ENCODE data around the gene TMPRSS11F.

The TMPRSS11F gene

DNA sequence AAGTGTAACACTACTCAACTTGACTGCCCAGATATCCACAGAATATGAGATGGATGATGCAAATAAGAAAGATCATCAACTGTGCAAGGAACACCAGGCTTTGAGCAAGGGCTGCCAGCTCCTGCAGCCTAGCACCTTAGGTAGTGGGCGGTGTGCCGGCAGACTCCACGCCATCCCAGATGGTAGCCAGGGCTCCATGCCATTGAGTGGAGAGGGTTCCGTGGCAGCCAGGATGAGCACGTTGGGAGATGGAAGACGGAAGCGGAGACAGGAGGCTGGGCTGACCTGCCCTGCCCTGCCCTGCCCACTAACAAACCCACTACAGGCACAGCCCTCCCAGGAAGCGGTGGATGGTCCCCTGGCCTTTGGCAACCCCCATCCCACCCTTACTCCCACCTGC lies 51.9 kb downstream of the TMPRSS11F start:
- no peak for DNase-seq (ENCODE audit: low read depth, low spot score)

DNA sequence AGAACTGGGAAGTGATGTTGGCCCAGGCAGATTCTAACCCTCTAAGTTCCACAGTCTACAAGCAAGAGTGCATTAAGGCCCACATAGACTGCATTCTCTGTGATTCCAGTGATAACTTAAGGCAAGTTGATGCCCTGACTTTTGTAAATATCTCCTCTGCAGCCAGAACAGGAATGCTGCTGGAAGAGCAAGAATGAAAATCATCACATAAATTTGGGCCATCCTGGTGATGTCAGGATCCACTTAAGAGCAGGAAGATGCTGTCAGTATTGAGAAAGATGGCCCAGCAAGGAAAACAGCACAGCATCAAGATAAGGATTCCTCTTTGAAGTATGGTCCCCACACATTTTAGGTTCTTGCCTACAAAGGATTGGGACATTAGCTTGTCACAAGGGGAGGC lies 52.4 kb downstream of the TMPRSS11F start:
- DNase-seq (ENCODE audit: low read depth, low spot score): no peak

DNA sequence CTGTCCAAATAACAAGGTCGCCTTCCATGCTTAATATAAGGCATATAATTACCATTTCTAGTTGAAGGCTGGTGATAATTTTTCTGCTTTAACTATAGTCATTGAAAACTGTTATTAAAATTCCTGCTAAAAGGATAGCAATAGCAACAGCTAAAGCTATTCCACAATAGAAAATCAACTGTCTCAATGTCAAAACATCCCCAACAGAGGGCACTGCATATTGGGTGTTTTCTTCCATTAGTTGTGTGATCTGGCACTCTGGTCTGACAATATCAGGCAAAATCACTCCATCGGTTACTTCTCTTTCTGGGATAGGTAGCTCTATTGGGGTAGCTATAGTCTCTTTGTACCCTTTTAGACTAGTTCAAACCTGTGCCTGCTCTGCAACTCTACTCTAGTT lies 53.5 kb downstream of the TMPRSS11F start:
- DNase-seq (ENCODE audit: low read depth, low spot score): no peak

DNA sequence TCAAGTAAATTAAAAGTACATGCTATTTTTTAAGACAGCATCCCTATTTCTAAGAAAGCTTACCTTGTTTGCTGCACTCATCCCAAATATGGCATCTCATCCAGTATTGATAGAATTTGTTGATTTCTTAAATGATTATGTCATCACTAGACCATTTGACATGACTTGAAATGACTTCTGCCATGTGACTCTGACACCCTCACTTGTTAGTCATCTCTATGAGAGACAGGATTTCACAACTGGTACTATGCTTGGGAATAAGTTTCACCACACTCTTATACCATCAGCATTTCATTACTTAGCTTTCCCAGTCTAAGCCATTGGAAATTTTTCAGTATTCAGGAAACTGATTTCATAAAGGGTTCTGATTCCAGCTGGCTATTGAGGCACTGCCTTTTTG lies 55.3 kb downstream of the TMPRSS11F start:
- no peak for DNase-seq (ENCODE audit: low read depth, low spot score)

DNA sequence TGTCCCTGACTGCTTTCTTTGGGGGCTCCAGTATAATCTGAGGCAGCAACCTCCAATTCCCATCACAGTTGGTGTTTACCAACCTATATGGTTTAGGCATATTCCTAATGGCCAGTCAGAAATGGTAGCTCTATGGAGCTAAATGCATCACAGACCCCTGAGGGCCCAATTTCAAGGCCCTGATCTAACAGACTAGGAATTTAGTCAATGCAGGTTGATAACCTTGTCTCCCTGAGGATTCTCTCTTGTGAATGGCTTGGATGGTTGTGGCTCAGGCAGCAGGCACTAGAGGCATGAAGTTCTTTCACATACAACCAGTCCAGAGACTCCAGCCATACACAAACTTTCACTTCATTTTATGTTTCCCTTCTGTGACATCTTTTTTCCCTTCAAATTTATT lies 59.4 kb downstream of the TMPRSS11F start:
- DNase-seq (ENCODE audit: low read depth, low spot score): no peak

DNA sequence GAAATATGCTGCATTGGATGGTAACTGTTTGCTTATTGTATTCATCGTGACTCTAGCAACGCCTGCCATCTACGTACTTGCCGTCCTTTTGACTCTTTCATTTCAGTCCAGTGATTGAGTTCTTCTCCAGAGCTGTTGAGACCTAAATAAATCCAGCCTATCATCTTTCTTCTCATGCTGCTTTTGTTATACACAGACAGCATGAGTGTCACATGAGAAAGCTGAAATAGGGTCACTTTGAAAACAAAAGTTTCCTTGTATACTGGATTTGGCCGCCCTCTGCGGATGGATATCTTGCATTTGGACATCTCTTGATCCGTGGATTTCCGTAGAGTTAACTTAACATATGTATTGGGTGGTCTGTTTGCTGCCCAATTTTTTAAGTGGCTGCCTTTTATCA lies 67.2 kb downstream of the TMPRSS11F start:
- DNase-seq (ENCODE audit: low read depth, low spot score): no peak

DNA sequence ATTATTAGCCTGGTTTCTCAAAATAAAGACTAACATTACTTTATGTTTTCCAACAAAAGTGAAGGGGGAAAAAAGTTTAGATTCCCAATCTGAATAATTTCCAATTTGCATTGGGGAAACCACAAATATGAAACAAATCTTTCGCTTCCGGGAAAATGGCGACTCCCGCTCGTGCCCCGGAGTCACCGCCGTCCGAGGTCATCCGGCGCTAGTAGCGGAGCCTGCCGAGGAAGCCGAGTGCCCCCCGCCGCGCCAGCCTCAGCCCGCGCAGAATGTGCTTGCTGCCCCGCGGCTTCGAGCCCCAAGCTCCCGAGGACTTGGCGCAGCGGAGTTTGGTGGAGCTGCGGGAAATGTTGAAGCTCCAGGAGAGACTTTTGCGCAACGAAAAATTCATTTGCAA lies 91.4 kb downstream of the TMPRSS11F start:
- no peak for DNase-seq (ENCODE audit: low read depth, low spot score)

DNA sequence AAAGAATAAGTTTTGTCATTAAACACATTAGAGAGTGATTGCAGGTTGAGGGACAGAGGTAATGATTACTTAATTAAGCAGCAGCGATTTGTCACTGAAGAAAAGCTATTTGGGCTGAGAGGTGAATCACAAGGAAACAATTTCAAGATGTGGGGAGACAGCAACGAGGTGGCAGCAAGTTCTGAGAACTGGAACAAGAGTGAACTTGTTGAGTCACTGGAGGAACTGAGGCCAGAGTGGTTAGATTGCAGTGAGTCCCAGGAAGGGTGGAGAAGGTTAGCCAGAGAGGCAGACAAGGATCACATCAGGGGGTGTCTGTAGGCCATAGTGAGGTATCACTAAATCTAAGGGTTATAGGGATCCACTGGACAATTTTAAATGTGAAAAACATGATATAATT lies 108.5 kb downstream of the TMPRSS11F start:
- DNase-seq (ENCODE audit: low read depth, low spot score): no peak

DNA sequence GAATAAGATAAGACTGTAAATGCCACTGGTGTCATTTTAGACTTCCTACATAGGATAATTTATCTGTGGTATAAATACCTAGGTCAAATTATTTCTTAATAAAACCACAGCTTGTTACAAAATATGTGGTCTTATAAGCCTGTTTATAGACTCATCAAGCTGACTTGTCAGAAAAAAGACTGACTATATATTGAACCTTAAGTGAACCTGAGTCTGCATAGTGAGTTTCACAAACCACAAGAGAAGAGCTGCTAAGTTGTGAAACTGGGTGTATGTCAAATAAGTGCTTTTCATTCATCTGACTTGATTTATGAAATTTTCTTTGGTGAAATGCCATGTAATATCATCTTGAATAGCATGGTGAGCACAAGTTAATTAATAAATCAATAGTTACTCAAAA lies 118.0 kb downstream of the TMPRSS11F start:
- no peak for DNase-seq (ENCODE audit: low read depth, low spot score)

All from smooth muscle cell of the brain vasculature (primary cell).